Natural killer cell (primary cell): ENCODE results near the gene ATXN2L. TPM values are rescaled to one million over a fixed set of nuclear protein-coding genes. Genes with fewer than 3 reads are reported as not detected.

ENCODE experiments used
- ATAC-seq, 3 donors: fragments of 150-1000 bp in 2 of 3; fragments of 200-7000 bp in 1 of 3; cut with Tn5 transposase; 1 replicate in 1 of 3; 2 replicates in 2 of 3; pipeline ENCODE4 v1.10.0; 2021; ENCODE audit warnings: mild to moderate bottlenecking in 2 of 3, moderate library complexity in 2 of 3
- DNase-seq, 2 donors: peaks; one replicate each; pipeline versions ENCODE4 v3.0.0 to v3.0.0-alpha.2; 2013 to 2021; ENCODE audit warnings: mixed read lengths in 1 of 2
- H3K27ac ChIP-seq: one replicate; pipeline ENCODE4 v1.5.1; 2013; ENCODE audit warnings: mild to moderate bottlenecking, low read length
- H3K27me3 ChIP-seq: one replicate; pipeline ENCODE4 v1.6.1; 2013; ENCODE audit warnings: low read length; ENCODE audit not compliant: control insufficient read depth, insufficient read depth
- H3K36me3 ChIP-seq: one replicate; pipeline ENCODE4 v1.6.1; 2013; ENCODE audit warnings: low read length; ENCODE audit not compliant: control insufficient read depth, insufficient read depth
- H3K4me1 ChIP-seq: one replicate; pipeline ENCODE4 v1.6.1; 2013; ENCODE audit warnings: low read length; ENCODE audit not compliant: control insufficient read depth, insufficient read depth
- H3K4me3 ChIP-seq: one replicate; pipeline ENCODE4 v1.5.1; 2013; ENCODE audit warnings: low read length
- H3K9me3 ChIP-seq: one replicate; pipeline ENCODE4 v1.6.1; 2013; ENCODE audit warnings: low read length; ENCODE audit not compliant: control insufficient read depth, insufficient read depth
- H3K27ac Mint-ChIP-seq, 2 donors: one replicate each; pipeline ENCODE4 v1.8.0; 2022; ENCODE audit warnings: mild to moderate bottlenecking in 2 of 2, mixed read lengths in 2 of 2, moderate library complexity in 1 of 2
- H3K27me3 Mint-ChIP-seq, 2 donors: one replicate each; pipeline ENCODE4 v1.8.0; 2022; ENCODE audit warnings: low read depth in 2 of 2, mixed read lengths in 2 of 2
- H3K36me3 Mint-ChIP-seq: one replicate; pipeline ENCODE4 v1.8.0; 2022; ENCODE audit warnings: mixed read lengths
- H3K4me1 Mint-ChIP-seq, 2 donors: one replicate each; pipeline ENCODE4 v1.8.0; 2022; ENCODE audit warnings: mixed read lengths in 2 of 2
- H3K4me3 Mint-ChIP-seq: one replicate; pipeline ENCODE4 v1.8.0; 2022; ENCODE audit warnings: mild to moderate bottlenecking, moderate library complexity, mixed read lengths
- H3K9me3 Mint-ChIP-seq, 2 donors: one replicate each; pipeline ENCODE4 v1.8.0; 2022; ENCODE audit warnings: mixed read lengths in 2 of 2
- WGBS: methylation state at CpG from one replicate; pipeline ENCODE4 v1.1.7; 2013; ENCODE audit warnings: missing lambda C conversion rate; ENCODE audit not compliant: insufficient coverage; 5-methylcytosine and 5-hydroxymethylcytosine counted together
- intact Hi-C: fragments of 100-400 bp; cut with micrococcal nuclease; formaldehyde crosslinking; loops from one replicate; pipeline ENCODE4 v1.14.2; 2022
- total RNA-seq, 4 donors: library from RNA; stranded (reverse); fragments of 120-200 nt in 1 of 4; gene quantifications; one replicate each; pipeline versions ENCODE4 v1.2.3 to v1.2.4, GENCODE V29; 2013 to 2022
- TF ChIP-seq, protein P1 (sequence below): fragments of 200-600 bp; IDR thresholded peaks from one replicate; pipeline ENCODE4 v1.8.0; 2022; ENCODE audit warnings: antibody characterized with exemption

ATXN2L gene
- total RNA-seq, 3 donors from 2014 or later (not counting 1 experiment from before 2014, with no cell fraction given) = 350 to 451 (median 416) TPM

GRCh38 chr16:28845293-28845692 is 22.5 kb downstream of the ATXN2L start:
- Mint-ChIP-seq H3K4me1 (peaks cover 25 to 32% of the 10 kb centered on the region in 2 donors), H3K4me3 (peak overlapping the region; percentile 78), H3K27ac (peak overlapping the region; percentile 95 to 99), H3K9me3 (no peaks in the 10 kb centered on the region), H3K36me3 (no peaks in the 10 kb centered on the region), H3K27me3 (no peaks in the 10 kb centered on the region)
- Histone ChIP-seq H3K9me3 (no peaks in the 10 kb centered on the region), H3K4me3 (peak overlapping the region; percentile 98), H3K27ac (peak overlapping the region; percentile 92), H3K4me1 (peaks cover 30% of the 10 kb centered on the region), H3K36me3 (peaks cover 27% of the 10 kb centered on the region), H3K27me3 (no peaks in the 10 kb centered on the region)
- ATAC-seq (no peak), DNase-seq (peak in 1 of 2 donors; percentile 54)
- intact Hi-C loops = no loop called here
- WGBS = 67% methylated on average over 9 of the region's 10 CpGs
- TF ChIP-seq, protein P1, sequence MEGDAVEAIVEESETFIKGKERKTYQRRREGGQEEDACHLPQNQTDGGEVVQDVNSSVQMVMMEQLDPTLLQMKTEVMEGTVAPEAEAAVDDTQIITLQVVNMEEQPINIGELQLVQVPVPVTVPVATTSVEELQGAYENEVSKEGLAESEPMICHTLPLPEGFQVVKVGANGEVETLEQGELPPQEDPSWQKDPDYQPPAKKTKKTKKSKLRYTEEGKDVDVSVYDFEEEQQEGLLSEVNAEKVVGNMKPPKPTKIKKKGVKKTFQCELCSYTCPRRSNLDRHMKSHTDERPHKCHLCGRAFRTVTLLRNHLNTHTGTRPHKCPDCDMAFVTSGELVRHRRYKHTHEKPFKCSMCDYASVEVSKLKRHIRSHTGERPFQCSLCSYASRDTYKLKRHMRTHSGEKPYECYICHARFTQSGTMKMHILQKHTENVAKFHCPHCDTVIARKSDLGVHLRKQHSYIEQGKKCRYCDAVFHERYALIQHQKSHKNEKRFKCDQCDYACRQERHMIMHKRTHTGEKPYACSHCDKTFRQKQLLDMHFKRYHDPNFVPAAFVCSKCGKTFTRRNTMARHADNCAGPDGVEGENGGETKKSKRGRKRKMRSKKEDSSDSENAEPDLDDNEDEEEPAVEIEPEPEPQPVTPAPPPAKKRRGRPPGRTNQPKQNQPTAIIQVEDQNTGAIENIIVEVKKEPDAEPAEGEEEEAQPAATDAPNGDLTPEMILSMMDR = no peak

DNA sequence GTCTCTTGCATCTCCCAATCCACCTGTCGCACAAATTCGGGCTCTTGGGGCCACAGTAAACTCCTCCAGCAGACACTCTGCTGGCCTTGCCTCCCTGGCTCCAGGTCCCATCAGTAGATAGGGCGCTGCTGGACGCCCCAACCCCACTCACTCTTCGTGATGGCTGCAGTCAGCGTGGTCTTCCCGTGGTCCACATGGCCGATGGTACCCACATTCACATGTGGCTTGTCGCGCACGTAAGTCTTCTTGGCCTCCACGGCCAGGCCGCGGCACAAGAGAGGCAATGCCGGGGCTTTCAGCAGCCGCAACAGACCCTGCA is 22.9 kb downstream of the ATXN2L start:
- Histone ChIP-seq H3K4me1 (peaks cover 30% of the 10 kb centered on the region), H3K27me3 (no peaks in the 10 kb centered on the region), H3K36me3 (peaks cover 27% of the 10 kb centered on the region), H3K27ac (peak overlapping the region; percentile 92), H3K9me3 (no peaks in the 10 kb centered on the region), H3K4me3 (peak overlapping the region; percentile 98)
- peak overlapping the region; percentile 95 to 99 for H3K27ac Mint-ChIP-seq
- intact Hi-C loops = loop anchor here (1.0 to 2.0 kb wide), 3 partner anchors 17 to 79 kb away; partner anchors contain the start of genes RABEP2 and SH2B1
- DNase-seq (no peak), ATAC-seq (no peak)
- no peaks in the 10 kb centered on the region for H3K9me3 Mint-ChIP-seq
- H3K36me3 Mint-ChIP-seq = no peaks in the 10 kb centered on the region
- TF ChIP-seq, protein P1 = no peak
- no peaks in the 10 kb centered on the region for H3K27me3 Mint-ChIP-seq
- H3K4me3 Mint-ChIP-seq = peak overlapping the region; percentile 97
- 2% methylated on average over 16 of the region's 16 CpGs for WGBS
- H3K4me1 Mint-ChIP-seq = peaks cover 25 to 32% of the 10 kb centered on the region in 2 donors

GRCh38 chr16:28846080-28846932 is 23.5 kb downstream of the ATXN2L start, which contains the start of gene TUFM:
TUFM (minus strand) TSS chr16:28846348; CDS start chr16:28846269, 79 bp downstream.
- Histone ChIP-seq H3K4me3 (peak within 1 kb of the TSS; percentile 98), H3K36me3 (peaks cover 27% of the 10 kb centered on the region), H3K4me1 (peaks cover 30% of the 10 kb centered on the region), H3K9me3 (no peaks in the 10 kb centered on the region), H3K27ac (peak within 1 kb of the TSS; percentile 92), H3K27me3 (no peaks in the 10 kb centered on the region)
- H3K27me3 Mint-ChIP-seq = no peaks in the 10 kb centered on the region
- TF ChIP-seq, protein P1 = peak; percentile 71
- H3K9me3 Mint-ChIP-seq = no peaks in the 10 kb centered on the region
- intact Hi-C loops = loop anchor here (1.0 to 2.0 kb wide), 3 partner anchors 16 to 78 kb away; partner anchors contain the start of genes RABEP2 and SH2B1
- peak within 1 kb of the TSS; percentile 97 for H3K4me3 Mint-ChIP-seq
- under 1% methylated on average over 73 of the region's 73 CpGs for WGBS
- DNase-seq = peak; percentile 97 to 99
- peak; percentile 96 to 99 (median 96) for ATAC-seq
- peak within 1 kb of the TSS; percentile 95 to 99 for H3K27ac Mint-ChIP-seq
- H3K4me1 Mint-ChIP-seq = peaks cover 25 to 32% of the 10 kb centered on the region in 2 donors
- no peaks in the 10 kb centered on the region for H3K36me3 Mint-ChIP-seq
